RWPE2 (cell line): ENCODE measurements around the gene C19orf67.

ENCODE experiments used
- ATAC-seq: fragments of 200-7000 bp; cut with Tn5 transposase; 3 replicates; pipeline ENCODE4 v1.9.1; 2021; ENCODE audit warnings: low read depth
- DNase-seq: peaks from one replicate; pipeline ENCODE4 v3.0.0-alpha.2; 2020; ENCODE audit warnings: low spot score
- H3K27ac ChIP-seq: fragments of 450-650 bp; 2 replicates; pipeline ENCODE4 v1.5.1; 2017; ENCODE audit warnings: mild to moderate bottlenecking; ENCODE audit not compliant: poor library complexity, severe bottlenecking
- H3K27me3 ChIP-seq: fragments of 250-450 bp; sonication (Bioruptor Pico); 2 replicates; pipeline ENCODE4 v1.5.1; 2021; ENCODE audit warnings: mild to moderate bottlenecking, moderate library complexity; ENCODE audit not compliant: insufficient read depth, poor library complexity, severe bottlenecking
- H3K36me3 ChIP-seq: fragments of 250-450 bp; sonication (Bioruptor Pico); 2 replicates; pipeline ENCODE4 v1.5.1; 2020; ENCODE audit warnings: low read depth, mild to moderate bottlenecking, moderate library complexity
- H3K4me1 ChIP-seq: fragments of 250-450 bp; sonication (Bioruptor Pico); 2 replicates; pipeline ENCODE4 v1.5.1; 2021; ENCODE audit warnings: mild to moderate bottlenecking, moderate library complexity; ENCODE audit not compliant: insufficient read depth, poor library complexity, severe bottlenecking
- H3K4me3 ChIP-seq: fragments of 250-450 bp; sonication (Bioruptor Pico); 2 replicates; pipeline ENCODE4 v1.5.1; 2021; ENCODE audit warnings: mild to moderate bottlenecking, moderate library complexity; ENCODE audit not compliant: severe bottlenecking
- H3K9me3 ChIP-seq: fragments of 250-450 bp; sonication (Bioruptor Pico); 2 replicates; pipeline ENCODE4 v1.5.1; 2021; ENCODE audit warnings: mild to moderate bottlenecking, moderate library complexity; ENCODE audit not compliant: severe bottlenecking
- CTCF ChIP-seq: fragments of 450-650 bp; IDR thresholded peaks from one replicate; pipeline ENCODE4 v1.5.1; 2017; ENCODE audit warnings: mild to moderate bottlenecking, moderate library complexity; ENCODE audit not compliant: poor library complexity, severe bottlenecking

C19orf67 gene

GRCh38 chr19:14088634-14089411 is 3.2 kb upstream of the C19orf67 start:
- no peak for DNase-seq
- H3K27me3 ChIP-seq, result no peaks in the 10 kb centered on the region
- H3K27ac ChIP-seq, result no peak overlapping the region
- H3K36me3 ChIP-seq, result peaks cover 20% of the 10 kb centered on the region
- H3K4me3 ChIP-seq, result peak overlapping the region; percentile 64
- H3K9me3 ChIP-seq, result no peaks in the 10 kb centered on the region
- no peak for TF ChIP-seq CTCF
- no peak for ATAC-seq
- H3K4me1 ChIP-seq, result no peaks in the 10 kb centered on the region

- DNase-seq, result no peak
- no peak overlapping the region for H3K27ac ChIP-seq
- no peaks in the 10 kb centered on the region for H3K4me1 ChIP-seq
- TF ChIP-seq CTCF, result no peak
- H3K27me3 ChIP-seq, result no peaks in the 10 kb centered on the region
- H3K36me3 ChIP-seq, result peaks cover 20% of the 10 kb centered on the region
- no peak for ATAC-seq
- H3K4me3 ChIP-seq, result no peak overlapping the region
- H3K9me3 ChIP-seq, result no peaks in the 10 kb centered on the region
Observed at GRCh38 chr19:14086098-14086497, 515 bp upstream of the C19orf67 start.

- Histone ChIP-seq H3K4me1 (no peaks in the 10 kb centered on the region), H3K4me3 (peak overlapping the region; percentile 62), H3K27me3 (no peaks in the 10 kb centered on the region), H3K9me3 (no peaks in the 10 kb centered on the region), H3K27ac (no peak overlapping the region), H3K36me3 (peaks cover 3% of the 10 kb centered on the region)
- ATAC-seq (no peak), DNase-seq (no peak)
- TF ChIP-seq CTCF, result no peak
Observed at GRCh38 chr19:14082675-14082960, 3.0 kb downstream of the C19orf67 start.

- H3K4me1 ChIP-seq, result no peaks in the 10 kb centered on the region
- ATAC-seq, result peak; percentile 27
- peak overlapping the region; percentile 62 for H3K4me3 ChIP-seq
- no peaks in the 10 kb centered on the region for H3K9me3 ChIP-seq
- H3K27ac ChIP-seq, result peak overlapping the region; percentile 35
- no peaks in the 10 kb centered on the region for H3K27me3 ChIP-seq
- no peak for TF ChIP-seq CTCF
- no peaks in the 10 kb centered on the region for H3K36me3 ChIP-seq
- DNase-seq, result no peak
Observed at GRCh38 chr19:14081797-14082674, 3.5 kb downstream of the C19orf67 start.
